ENCODE measurements around the gene MAPK6. TPM values are rescaled to one million over a fixed set of nuclear protein-coding genes. Genes with fewer than 3 reads are reported as not detected.

Gene MAPK6
- total and polyA plus RNA-seq, 2 of the 4 experiments (the other 2 are of a cell fraction): 22.6 to 60.6 TPM

- Histone ChIP-seq H2BK5ac (ENCODE audit: low read depth, low read length, poor library complexity, severe bottlenecking) (peak overlapping the region; percentile 48), H4K8ac (ENCODE audit: low read depth in 2 of 2, low read length in 2 of 2) (peak overlapping the region; percentile 3 to 29; a peak in 2 of 4 replicates), H2AK9ac (replicated peaks; ENCODE audit: low read depth, low read length, poor library complexity) (peak overlapping the region; percentile 5), H4K5ac (ENCODE audit: low read depth, low read length) (peak overlapping the region; percentile 67), H2BK120ac (ENCODE audit: low read depth, low read length) (peak overlapping the region; percentile 62), H3K18ac (ENCODE audit: low read depth, low read length) (peak overlapping the region; percentile 88), H3K14ac (replicated peaks; ENCODE audit: low read depth, low read length) (peak overlapping the region; percentile 79), H3K4me2 (ENCODE audit: low read depth, low read length) (peak overlapping the region; percentile 35), H3K4me3 (ENCODE audit: insufficient read depth, low read depth, low read length) (no peak overlapping the region), H2AK5ac (ENCODE audit: low read depth, low read length) (peak overlapping the region; percentile 96), H3K4me1 (ENCODE audit: control insufficient read depth, insufficient read depth, low read length) (peaks cover 22% of the 10 kb centered on the region), H3K36me3 (ENCODE audit: control insufficient read depth, insufficient read depth, low read length) (no peaks in the 10 kb centered on the region), H3K9ac (ENCODE audit: low read depth, low read length) (no peak overlapping the region), H2AFZ (replicated peaks; ENCODE audit: low read length, poor library complexity) (peak overlapping the region; percentile 64), H3K79me1 (ENCODE audit: low read depth in 1 of 2, low read length in 2 of 2) (peaks cover 0 to 11% of the 10 kb centered on the region in 2 experiments; a peak in 1 of 4 replicates), H4K20me1 (ENCODE audit: insufficient read depth, low read length) (no peaks in the 10 kb centered on the region), H3K9me1 (ENCODE audit: insufficient read depth, low read length) (peaks cover 21% of the 10 kb centered on the region), H4K91ac (ENCODE audit: insufficient read depth, low read depth, low read length) (peak overlapping the region; percentile 64), H2BK20ac (ENCODE audit: low read depth, low read length) (peak overlapping the region; percentile 91), H3K9me3 (ENCODE audit: control insufficient read depth, insufficient read depth, low read length) (no peaks in the 10 kb centered on the region), H3K4ac (ENCODE audit: low read depth, low read length) (peak overlapping the region; percentile 57), H3K27ac (ENCODE audit: insufficient read depth, low read length) (peak overlapping the region; percentile 28), H3K23ac (ENCODE audit: low read depth, low read length) (peak overlapping the region; percentile 28), H3K27me3 (ENCODE audit: control insufficient read depth, insufficient read depth, low read length) (no peaks in the 10 kb centered on the region), H2BK15ac (ENCODE audit: low read depth, low read length) (peak overlapping the region; percentile 13; the same call in 2 of the 3 replicates), H3K56ac (ENCODE audit: extremely low read depth, insufficient read depth, low read length) (no peak overlapping the region)
- BruUV-seq (replicated peaks): no TSS peak
- peak; percentile 84 for DNase-seq
- intact Hi-C loops (cut with micrococcal nuclease): no loop called here
- ChIA-PET CTCF (no interaction called here), POLR2A (ENCODE audit: unreplicated experiment) (no interaction called here)
- peak; percentile 64 for ATAC-seq (ENCODE audit: low read depth)
- dilution Hi-C loops (cut with HindIII; ENCODE audit: low sequenced_read_pairs, unreplicated experiment): no loop called here
- 100% methylated on average over 2 of the region's 12 CpGs; no CpG with 5 or more reads in 1 of the 2 experiments for WGBS, 2 experiments (ENCODE audit: extremely low coverage in 2 of 2, insufficient read length in 1 of 2)
- TF ChIP-seq SMC3 (IDR thresholded peaks at IDR 0.05; ENCODE audit: low read depth, low read length) (no peak), FOS (IDR thresholded peaks at IDR 0.05; ENCODE audit: low read depth, low read length) (0 out of 2 replicates have a peak, but pooled peaks have one; percentile 7), MAFK (IDR thresholded peaks at IDR 0.05; ENCODE audit: low read depth, low read length) (peak; percentile 75), USF2 (IDR thresholded peaks at IDR 0.05; ENCODE audit: low read depth, low read length) (0 out of 2 replicates have a peak, but pooled peaks have one; percentile 27), NFE2L2 (IDR thresholded peaks at IDR 0.05; ENCODE audit: low read depth, low read length) (no peak), BHLHE40 (IDR thresholded peaks at IDR 0.05; ENCODE audit: low read depth, low read length) (peak; percentile 32; the same call in 1 of the 2 replicates)
- TF ChIP-seq, protein P1, sequence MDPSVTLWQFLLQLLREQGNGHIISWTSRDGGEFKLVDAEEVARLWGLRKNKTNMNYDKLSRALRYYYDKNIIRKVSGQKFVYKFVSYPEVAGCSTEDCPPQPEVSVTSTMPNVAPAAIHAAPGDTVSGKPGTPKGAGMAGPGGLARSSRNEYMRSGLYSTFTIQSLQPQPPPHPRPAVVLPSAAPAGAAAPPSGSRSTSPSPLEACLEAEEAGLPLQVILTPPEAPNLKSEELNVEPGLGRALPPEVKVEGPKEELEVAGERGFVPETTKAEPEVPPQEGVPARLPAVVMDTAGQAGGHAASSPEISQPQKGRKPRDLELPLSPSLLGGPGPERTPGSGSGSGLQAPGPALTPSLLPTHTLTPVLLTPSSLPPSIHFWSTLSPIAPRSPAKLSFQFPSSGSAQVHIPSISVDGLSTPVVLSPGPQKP (IDR thresholded peaks at IDR 0.05; ENCODE audit: borderline replicate concordance, low read depth, low read length): no peak
- in situ Hi-C loops (cut with MboI; ENCODE audit: low sequenced_read_pairs): no loop called here
Observed at GRCh38 chr15:52093539-52094510, 74.8 kb downstream of the MAPK6 start.

Measured in IMR-90 (cell line).